Tibial nerve (tissue), 4 donors: Measurements from ENCODE around the gene CMTM6. TPM values are rescaled to one million over a fixed set of nuclear protein-coding genes. Genes with fewer than 3 reads are reported as not detected.
A peak's percentile ranks its signal among the peaks of the same experiment; 100 is the strongest.

Experiments used
- DNase-seq, 2 donors: peaks; one replicate each; pipeline ENCODE4 v3.0.0-alpha.2; 2019; ENCODE audit warnings: low spot score in 2 of 2
- H3K27ac ChIP-seq, 4 donors: fragments of 200-600 bp; sonication (generic) in 3 of 4; one replicate each; pipeline ENCODE4 v1.5.1; 2017 to 2019; ENCODE audit warnings: mild to moderate bottlenecking in 1 of 4
- H3K27me3 ChIP-seq, 2 donors: fragments of 200-600 bp; sonication (generic) in 1 of 2; one replicate each; pipeline versions ENCODE4 v1.5.1 to v1.6.0; 2017 to 2019
- H3K36me3 ChIP-seq, 3 donors: fragments of 200-600 bp; sonication (generic); one replicate each; pipeline ENCODE4 v1.5.1; 2018 to 2019
- H3K4me1 ChIP-seq, 4 donors: fragments of 200-600 bp; sonication (generic) in 3 of 4; one replicate each; pipeline ENCODE4 v1.5.1; 2017 to 2019
- H3K4me3 ChIP-seq, 4 donors: fragments of 200-600 bp; sonication (generic) in 3 of 4; one replicate each; pipeline ENCODE4 v1.5.1; 2017 to 2019; ENCODE audit warnings: mild to moderate bottlenecking in 1 of 4, moderate library complexity in 1 of 4
- H3K9me3 ChIP-seq, 4 donors: fragments of 200-600 bp; sonication (generic) in 3 of 4; one replicate each; pipeline ENCODE4 v1.5.1; 2017 to 2019
- CTCF ChIP-seq, 5 experiments: fragments of 200-600 bp in 3 of 5; fragments of 450-650 bp in 2 of 5; sonication (generic) in 3 of 5; IDR thresholded peaks; one replicate each; pipeline ENCODE4 v1.5.1; 2016 to 2019; ENCODE audit warnings: antibody characterized with exemption in 5 of 5, mild to moderate bottlenecking in 3 of 5, moderate library complexity in 2 of 5
- EP300 ChIP-seq, 2 donors: sonication (generic); formaldehyde crosslinking; IDR thresholded peaks; one replicate each; pipeline ENCODE4 v1.6.1; 2017; ENCODE audit warnings: antibody characterized with exemption in 2 of 2, mild to moderate bottlenecking in 1 of 2
- POLR2A ChIP-seq, 2 donors: fragments of 450-650 bp; IDR thresholded peaks; one replicate each; pipeline ENCODE4 v1.6.1; 2017; ENCODE audit warnings: antibody characterized with exemption in 2 of 2, mild to moderate bottlenecking in 2 of 2, moderate library complexity in 2 of 2
- WGBS, 2 donors: methylation state at CpG; one replicate each; pipeline ENCODE4 v1.1.5; 2018; 5-methylcytosine and 5-hydroxymethylcytosine counted together
- total RNA-seq, 4 donors: library from RNA; depleted of rRNA; stranded (reverse); fragments of >200 nt; gene quantifications; one replicate each; pipeline ENCODE4 v1.1.0, GENCODE V29; 2016

CMTM6 gene
- total RNA-seq, 4 donors from 2014 or later, result 67.8 to 73.3 (median 70.6) TPM

- Histone ChIP-seq H3K36me3 (no peaks in the 10 kb centered on the region), H3K4me1 (peaks cover 0 to 60% (median 21%) of the 10 kb centered on the region in 4 donors), H3K27me3 (no peaks in the 10 kb centered on the region), H3K4me3 (peak overlapping the region; percentile 46 to 96 (median 80)), H3K9me3 (no peaks in the 10 kb centered on the region), H3K27ac (peak overlapping the region in 3 of 4 donors; percentile 91 to 98 (median 97))
- no peak for DNase-seq
- no peak for TF ChIP-seq EP300 (IDR thresholded peaks at IDR 0.05)
- no peak for TF ChIP-seq CTCF (IDR thresholded peaks at IDR 0.05)
- TF ChIP-seq POLR2A (IDR thresholded peaks at IDR 0.05), result no peak
- 54 to 61% methylated on average over 25 of the region's 25 CpGs for WGBS, 2 donors
Observed at GRCh38 chr3:32500880-32501782, 1.5 kb downstream of the CMTM6 start.

DNA sequence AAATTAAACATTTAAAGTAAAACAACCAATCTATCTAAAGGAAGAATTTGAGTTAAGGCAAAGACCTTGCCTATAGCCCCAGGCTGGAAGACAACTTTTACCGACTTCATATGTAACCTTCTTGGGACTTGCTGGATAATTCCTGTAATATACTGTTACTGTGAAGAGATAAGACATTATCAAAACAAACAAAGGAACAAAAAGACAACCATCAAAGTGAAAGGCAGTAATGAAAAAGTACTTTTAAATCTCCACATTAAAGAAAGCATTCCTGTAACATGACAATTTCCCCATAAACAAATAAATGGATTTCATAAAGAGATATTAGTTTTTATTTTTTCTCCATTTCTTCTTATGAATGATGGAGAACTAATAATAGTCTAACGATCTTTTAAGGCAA is 2.4 kb downstream of the CMTM6 start:
- TF ChIP-seq CTCF (IDR thresholded peaks at IDR 0.05), result no peak
- TF ChIP-seq POLR2A (IDR thresholded peaks at IDR 0.05), result no peak
- no peak for TF ChIP-seq EP300 (IDR thresholded peaks at IDR 0.05)
- Histone ChIP-seq H3K9me3 (no peaks in the 10 kb centered on the region), H3K27me3 (no peaks in the 10 kb centered on the region), H3K4me3 (peak overlapping the region in 1 of 4 donors; percentile 66), H3K27ac (peak overlapping the region in 1 of 4 donors; percentile 91), H3K36me3 (no peaks in the 10 kb centered on the region), H3K4me1 (peaks cover 0 to 66% (median 21%) of the 10 kb centered on the region in 4 donors)
- 46 to 59% methylated on average over 2 of the region's 2 CpGs for WGBS, 2 donors
- DNase-seq, result no peak

DNA sequence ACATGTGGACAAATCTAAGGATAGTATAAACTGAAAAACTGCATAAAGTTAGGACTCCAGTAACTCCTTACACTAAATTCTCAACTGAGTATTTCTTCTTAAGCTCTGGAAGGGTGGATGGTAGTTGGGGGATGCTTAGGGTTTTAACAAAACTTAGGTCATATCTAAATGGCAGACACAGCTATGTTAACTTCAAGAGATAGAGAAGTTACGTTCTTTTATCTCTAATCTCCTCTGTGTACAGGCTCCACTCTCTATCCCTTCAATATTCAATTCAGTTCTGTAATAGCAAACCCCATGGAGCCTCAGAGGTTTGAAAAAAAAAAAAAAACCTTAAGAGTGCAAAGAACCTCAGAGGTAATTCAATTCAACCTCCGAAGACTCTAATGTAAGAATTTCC is 3.1 kb downstream of the CMTM6 start:
- Histone ChIP-seq H3K27me3 (no peaks in the 10 kb centered on the region), H3K36me3 (no peaks in the 10 kb centered on the region), H3K4me3 (no peak overlapping the region), H3K9me3 (no peaks in the 10 kb centered on the region), H3K27ac (peak overlapping the region in 2 of 4 donors; percentile 49 to 91), H3K4me1 (peaks cover 0 to 66% (median 23%) of the 10 kb centered on the region in 4 donors)
- 71 to 80% methylated on average over 2 of the region's 2 CpGs for WGBS, 2 donors
- DNase-seq, result no peak
- no peak for TF ChIP-seq CTCF (IDR thresholded peaks at IDR 0.05)

DNA sequence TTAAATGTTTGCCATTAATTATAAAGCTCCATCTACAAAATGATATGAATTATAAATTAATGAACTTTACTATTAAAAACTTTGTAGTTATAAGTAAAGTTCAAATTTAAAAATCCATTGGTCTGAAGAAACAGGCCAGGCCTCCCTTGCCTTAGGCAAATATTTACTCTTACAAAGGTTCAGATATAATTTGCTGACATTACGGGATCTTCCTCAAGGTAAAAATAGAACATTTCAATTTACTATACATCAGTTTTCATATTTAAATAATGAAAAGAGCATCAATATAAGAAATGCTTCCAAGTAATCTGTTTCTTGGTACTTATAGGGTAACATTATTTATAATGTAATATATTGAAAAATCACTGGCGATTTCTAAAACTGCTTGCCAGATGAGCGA is 3.7 kb downstream of the CMTM6 start:
- Histone ChIP-seq H3K27ac (peak overlapping the region in 2 of 4 donors; percentile 62 to 91), H3K9me3 (no peaks in the 10 kb centered on the region), H3K4me3 (no peak overlapping the region), H3K4me1 (peaks cover 0 to 72% (median 29%) of the 10 kb centered on the region in 4 donors), H3K36me3 (no peaks in the 10 kb centered on the region), H3K27me3 (no peaks in the 10 kb centered on the region)
- 68 to 72% methylated on average over 3 of the region's 3 CpGs for WGBS, 2 donors
- TF ChIP-seq EP300 (IDR thresholded peaks at IDR 0.05) (no peak), POLR2A (IDR thresholded peaks at IDR 0.05) (no peak), CTCF (IDR thresholded peaks at IDR 0.05) (no peak)
- DNase-seq, result no peak

DNA sequence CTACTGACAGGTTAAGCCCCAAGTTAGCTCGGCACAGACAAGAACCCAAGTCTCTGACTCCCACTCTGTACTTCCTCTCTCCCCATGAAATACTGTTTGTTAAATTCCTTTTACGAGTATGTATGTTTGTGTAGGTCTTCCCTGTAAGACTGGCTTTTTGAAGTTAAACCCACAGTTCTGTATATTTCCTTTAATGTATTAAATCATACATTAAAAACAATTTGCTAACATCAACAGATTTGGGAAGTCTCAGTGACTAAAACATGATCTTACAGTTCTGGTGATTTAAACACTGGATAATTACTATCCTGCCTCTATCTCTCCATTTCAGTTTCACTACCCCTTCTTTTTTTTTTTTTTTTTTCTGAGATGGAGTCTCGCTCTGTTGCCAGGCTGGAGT is 4.4 kb downstream of the CMTM6 start:
- TF ChIP-seq POLR2A (IDR thresholded peaks at IDR 0.05) (no peak), EP300 (IDR thresholded peaks at IDR 0.05) (no peak), CTCF (IDR thresholded peaks at IDR 0.05) (no peak)
- H3K4me3 ChIP-seq, result no peak overlapping the region
- H3K36me3 ChIP-seq, result no peaks in the 10 kb centered on the region
- peaks cover 0 to 72% (median 29%) of the 10 kb centered on the region in 4 donors for H3K4me1 ChIP-seq
- no peaks in the 10 kb centered on the region for H3K9me3 ChIP-seq
- no peak for DNase-seq
- H3K27me3 ChIP-seq, result no peaks in the 10 kb centered on the region
- 52 to 58% methylated on average over 3 of the region's 3 CpGs for WGBS, 2 donors
- peak overlapping the region in 2 of 4 donors; percentile 36 to 62 for H3K27ac ChIP-seq
